Measurements from ENCODE around the gene DCST1. TPM values are rescaled to one million over a fixed set of nuclear protein-coding genes. Genes with fewer than 3 reads are reported as not detected.

The DCST1 gene
- total and polyA plus RNA-seq, 7 donors = 0.12 to 0.34 TPM; not detected in 5

DNA sequence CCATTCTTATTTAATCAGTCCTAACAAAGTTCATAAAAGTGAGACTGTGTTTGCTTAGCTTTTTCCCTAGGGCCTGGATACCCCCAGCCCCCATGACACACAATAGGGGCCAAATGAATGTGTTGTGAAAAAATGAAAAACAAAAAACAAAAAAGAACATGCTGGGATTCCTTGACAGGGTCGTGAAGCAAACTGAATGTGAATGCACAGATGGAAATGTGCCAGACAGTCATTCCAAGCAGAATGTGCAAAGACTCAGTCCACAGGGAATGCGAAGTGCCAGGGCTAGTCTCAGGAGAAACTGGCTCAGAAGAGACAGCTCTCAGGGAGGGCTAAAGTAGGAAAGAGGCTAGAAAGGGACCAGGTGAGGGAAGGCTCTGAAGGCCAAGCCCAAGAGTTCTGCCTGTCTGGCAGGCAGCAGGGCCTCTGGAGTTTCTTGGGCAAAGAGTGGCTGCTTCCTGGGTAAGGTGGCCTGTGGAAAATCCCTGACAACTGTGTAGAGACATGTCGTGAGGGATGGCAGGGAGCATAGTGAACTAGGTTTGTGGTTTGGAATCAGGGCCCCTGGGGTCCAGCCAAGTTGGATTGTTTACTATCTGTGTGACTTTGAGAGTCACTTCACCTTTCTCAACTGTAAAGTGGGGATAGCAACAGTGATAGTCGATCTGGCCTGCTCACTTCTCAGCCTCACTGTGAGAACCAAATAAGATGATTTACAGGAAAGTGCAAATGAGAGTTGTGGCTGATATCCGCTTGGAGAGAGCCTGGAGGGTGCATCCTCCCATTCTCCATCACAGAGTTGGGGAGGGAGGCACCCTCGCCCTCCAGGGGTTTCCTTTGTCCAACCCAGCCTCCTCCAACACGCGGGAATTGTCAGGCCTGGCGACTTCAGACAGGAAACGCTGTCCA, 16.3 kb downstream of the DCST1 start:
- H3K27me3 ChIP-seq (ENCODE audit: insufficient read depth in 3 of 3, low read length in 2 of 3) = no peaks in the 10 kb centered on the region
- intact Hi-C loops (cut with DNase I) = loop anchor here in 1 of 2 donors (10.0 kb wide), 1 partner anchor 495 kb away; the partner anchor contains the start of gene UBE2Q1
- peak in 1 of 4 donors; percentile 12 for ATAC-seq

DNA sequence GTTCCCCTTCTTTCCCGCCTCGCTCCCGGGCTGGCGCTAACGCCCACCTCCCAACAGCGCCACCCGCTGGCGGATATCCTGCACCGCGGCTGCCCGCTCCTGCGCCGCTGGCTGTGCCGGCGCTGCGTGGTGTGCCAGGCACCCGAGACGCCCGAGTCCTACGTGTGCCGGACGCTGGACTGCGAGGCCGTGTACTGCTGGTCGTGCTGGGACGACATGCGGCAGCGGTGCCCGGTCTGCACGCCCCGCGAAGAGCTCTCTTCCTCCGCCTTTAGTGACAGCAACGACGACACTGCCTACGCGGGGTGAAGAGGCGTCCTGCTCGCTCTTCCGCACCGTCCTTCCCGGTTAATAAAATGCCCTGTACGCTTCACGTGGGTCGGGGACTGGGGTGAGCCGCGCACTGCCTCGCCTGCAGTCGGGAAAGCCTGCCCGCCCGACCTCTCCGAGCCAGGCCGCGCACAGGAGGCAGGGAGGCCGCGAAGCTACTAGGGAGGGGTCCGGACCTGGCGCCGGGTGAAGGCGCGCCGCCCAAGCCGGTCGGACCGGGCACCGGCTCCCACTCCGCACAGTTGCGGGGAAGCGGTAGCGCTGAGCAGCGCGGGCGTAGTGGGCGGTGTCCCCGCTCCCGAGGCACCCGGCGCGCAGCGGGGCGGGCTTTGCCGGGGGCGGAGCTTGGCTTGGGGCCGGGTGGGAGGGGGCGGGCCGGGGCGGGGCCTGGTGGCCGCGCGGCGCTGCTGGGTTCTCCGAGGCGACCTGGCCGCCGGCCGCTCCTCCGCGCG, 17.1 kb downstream of the DCST1 start, which contains the start of gene ADAM15:
ADAM15 (plus strand) TSS at position 757 of the 782 bp plus-strand sequence. CDS start 71 bp downstream, outside the sequence.
- TF ChIP-seq, protein P1, sequence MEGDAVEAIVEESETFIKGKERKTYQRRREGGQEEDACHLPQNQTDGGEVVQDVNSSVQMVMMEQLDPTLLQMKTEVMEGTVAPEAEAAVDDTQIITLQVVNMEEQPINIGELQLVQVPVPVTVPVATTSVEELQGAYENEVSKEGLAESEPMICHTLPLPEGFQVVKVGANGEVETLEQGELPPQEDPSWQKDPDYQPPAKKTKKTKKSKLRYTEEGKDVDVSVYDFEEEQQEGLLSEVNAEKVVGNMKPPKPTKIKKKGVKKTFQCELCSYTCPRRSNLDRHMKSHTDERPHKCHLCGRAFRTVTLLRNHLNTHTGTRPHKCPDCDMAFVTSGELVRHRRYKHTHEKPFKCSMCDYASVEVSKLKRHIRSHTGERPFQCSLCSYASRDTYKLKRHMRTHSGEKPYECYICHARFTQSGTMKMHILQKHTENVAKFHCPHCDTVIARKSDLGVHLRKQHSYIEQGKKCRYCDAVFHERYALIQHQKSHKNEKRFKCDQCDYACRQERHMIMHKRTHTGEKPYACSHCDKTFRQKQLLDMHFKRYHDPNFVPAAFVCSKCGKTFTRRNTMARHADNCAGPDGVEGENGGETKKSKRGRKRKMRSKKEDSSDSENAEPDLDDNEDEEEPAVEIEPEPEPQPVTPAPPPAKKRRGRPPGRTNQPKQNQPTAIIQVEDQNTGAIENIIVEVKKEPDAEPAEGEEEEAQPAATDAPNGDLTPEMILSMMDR (IDR thresholded peaks at IDR 0.05) = peak; percentile 93
- Histone ChIP-seq H3K27me3 (ENCODE audit: insufficient read depth in 3 of 3, low read length in 2 of 3) (no peaks in the 10 kb centered on the region), H3K4me1 (peaks cover 23% of the 10 kb centered on the region), H3K27ac (peak within 1 kb of the TSS; percentile 86), H3K9me3 (no peaks in the 10 kb centered on the region), H3K4me3 (peak within 1 kb of the TSS; percentile 88), H3K36me3 (ENCODE audit: insufficient read depth in 1 of 2, low read depth in 1 of 2) (peaks cover 0 to 28% of the 10 kb centered on the region in 2 donors)
- DNase-seq (peak; percentile 88 to 93), ATAC-seq (peak; percentile 87 to 89 (median 88))
- 0 to 1% (median 1%) methylated on average over 76 to 99 of the region's 99 CpGs for WGBS, 3 donors
- intact Hi-C loops (cut with DNase I) = loop anchor here in 1 of 2 donors (10.0 kb wide), 1 partner anchor 496 kb away; the partner anchor contains the start of gene UBE2Q1

More for the DNA sequence above, 16.3 kb downstream of the DCST1 start:
- peak overlapping the region; percentile 86 for H3K27ac ChIP-seq
- peaks cover 0 to 20% of the 10 kb centered on the region in 2 donors for H3K36me3 ChIP-seq (ENCODE audit: insufficient read depth in 1 of 2, low read depth in 1 of 2)
- H3K9me3 ChIP-seq = no peaks in the 10 kb centered on the region
- TF ChIP-seq, protein P1 (IDR thresholded peaks at IDR 0.05) = no peak
- DNase-seq = no peak
- H3K4me1 ChIP-seq = peaks cover 26% of the 10 kb centered on the region
- peak overlapping the region; percentile 88 for H3K4me3 ChIP-seq
- WGBS, 3 donors = 17 to 18% (median 18%) methylated on average over 10 of the region's 10 CpGs

DNA sequence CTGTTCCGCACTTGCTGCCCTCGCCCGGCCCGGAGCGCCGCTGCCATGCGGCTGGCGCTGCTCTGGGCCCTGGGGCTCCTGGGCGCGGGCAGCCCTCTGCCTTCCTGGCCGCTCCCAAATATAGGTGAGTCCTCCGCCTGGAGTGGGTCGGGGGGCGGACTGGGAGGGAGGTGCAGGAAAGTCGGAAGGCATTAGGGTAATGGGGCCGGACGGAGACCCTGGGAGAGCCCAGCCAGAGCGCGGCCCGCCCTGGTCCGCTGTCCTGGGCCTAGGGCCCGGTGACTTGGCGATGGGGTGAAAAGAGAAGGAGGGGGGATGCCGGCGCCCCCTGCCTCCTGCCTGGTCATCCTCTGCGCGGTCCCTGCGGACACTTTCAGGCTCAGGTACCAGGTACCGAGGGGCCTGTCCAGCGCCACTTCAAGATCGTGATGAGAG, 17.7 kb downstream of the DCST1 start:
- Histone ChIP-seq H3K27ac (peak overlapping the region; percentile 86), H3K27me3 (ENCODE audit: insufficient read depth in 3 of 3, low read length in 2 of 3) (no peaks in the 10 kb centered on the region), H3K4me3 (peak overlapping the region; percentile 88), H3K36me3 (ENCODE audit: insufficient read depth in 1 of 2, low read depth in 1 of 2) (peaks cover 0 to 34% of the 10 kb centered on the region in 2 donors), H3K4me1 (peaks cover 23% of the 10 kb centered on the region), H3K9me3 (no peaks in the 10 kb centered on the region)
- WGBS, 3 donors = 0 to 1% (median 1%) methylated on average over 18 to 31 of the region's 31 CpGs
- DNase-seq (no peak), ATAC-seq (peak in 3 of 4 donors; percentile 6 to 29 (median 13))
- TF ChIP-seq, protein P1 (IDR thresholded peaks at IDR 0.05) = no peak
- intact Hi-C loops (cut with DNase I) = loop anchor here in 1 of 2 donors (10.0 kb wide), 1 partner anchor 497 kb away; the partner anchor contains the start of gene UBE2Q1

DNA sequence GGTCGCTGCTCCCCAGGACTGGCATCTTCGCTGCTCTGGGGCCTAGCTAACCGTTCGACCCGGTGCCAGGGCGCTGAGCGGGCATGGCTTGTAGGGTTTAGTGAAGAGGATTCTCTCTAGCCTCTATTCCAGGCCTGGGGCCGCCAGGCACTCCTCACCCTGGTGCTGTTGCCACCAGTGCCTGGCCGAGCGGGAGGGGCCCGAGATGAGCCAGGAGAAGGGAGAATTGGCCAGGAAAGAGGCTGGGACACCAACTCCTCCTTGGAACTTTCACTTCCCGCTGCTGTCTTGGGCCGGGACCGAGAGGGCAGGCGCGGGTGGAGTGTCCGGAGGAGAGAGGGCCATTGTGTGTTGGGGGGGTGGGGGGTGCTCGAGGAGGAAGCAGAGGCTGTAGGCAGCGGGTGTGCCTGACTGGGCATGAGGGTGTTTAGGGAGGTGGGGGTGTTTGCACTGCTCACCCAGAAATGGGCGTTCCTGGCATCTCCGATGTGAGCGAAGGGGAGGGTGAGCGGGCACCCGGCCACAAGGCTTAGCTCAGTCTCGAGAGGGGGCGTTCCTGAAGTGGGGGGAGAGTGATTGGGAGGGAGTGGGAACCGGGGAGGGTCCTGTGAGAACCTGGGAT, 18.3 kb downstream of the DCST1 start:
- Histone ChIP-seq H3K27me3 (ENCODE audit: insufficient read depth in 3 of 3, low read length in 2 of 3) (no peaks in the 10 kb centered on the region), H3K36me3 (ENCODE audit: insufficient read depth in 1 of 2, low read depth in 1 of 2) (peaks cover 0 to 40% of the 10 kb centered on the region in 2 donors), H3K9me3 (no peaks in the 10 kb centered on the region), H3K4me1 (peaks cover 23% of the 10 kb centered on the region), H3K27ac (peak overlapping the region; percentile 86), H3K4me3 (peak overlapping the region; percentile 88)
- TF ChIP-seq, protein P1 (IDR thresholded peaks at IDR 0.05) = no peak
- intact Hi-C loops (cut with DNase I) = loop anchor here in 1 of 2 donors (10.0 kb wide), 1 partner anchor 497 kb away; the partner anchor contains the start of gene UBE2Q1
- ATAC-seq = peak; percentile 7 to 36 (median 21)
- DNase-seq = peak; percentile 71 to 82
- 5 to 19% (median 9%) methylated on average over 26 to 27 of the region's 27 CpGs for WGBS, 3 donors

Measured in psoas muscle (tissue), 8 donors.